ENCODE measurements around the gene ZNF511.
A peak's percentile ranks its signal among the peaks of the same experiment; 100 is the strongest.

Gene ZNF511

GRCh38 chr10:133272301-133272963, 36.3 kb upstream of the ZNF511 start:
- Histone ChIP-seq H3K9me3 (ENCODE audit: insufficient read depth, low read depth, low read length) (no peaks in the 10 kb centered on the region), H2AK5ac (ENCODE audit: low read length) (no peak overlapping the region), H3K18ac (ENCODE audit: low read length) (no peak overlapping the region), H3K79me1 (ENCODE audit: low read length) (peaks cover 14% of the 10 kb centered on the region), H3K27ac (ENCODE audit: low read depth, low read length) (no peak overlapping the region), H4K91ac (ENCODE audit: low read depth, low read length) (no peak overlapping the region), H4K8ac (ENCODE audit: low read depth, low read length) (no peak overlapping the region), H4K12ac (ENCODE audit: low read depth, low read length) (no peak overlapping the region), H2BK12ac (ENCODE audit: low read length) (no peak overlapping the region), H3K4me1 (ENCODE audit: control insufficient read depth in 1 of 2, insufficient read depth in 2 of 2, low read length in 2 of 2) (peaks cover 16 to 18% of the 10 kb centered on the region in 2 experiments), H2AFZ (ENCODE audit: insufficient read depth, low read length, poor library complexity) (no peak overlapping the region), H3K9ac (ENCODE audit: low read length) (no peak overlapping the region), H3K23ac (ENCODE audit: low read length) (no peak overlapping the region), H2BK5ac (ENCODE audit: low read depth, low read length, poor library complexity) (no peak overlapping the region), H3K14ac (ENCODE audit: low read length) (no peak overlapping the region), H3K4me2 (ENCODE audit: low read length) (no peak overlapping the region), H3K79me2 (ENCODE audit: control insufficient read depth, insufficient read depth, low read length, poor library complexity) (peaks cover 3% of the 10 kb centered on the region), H3K36me3 (ENCODE audit: control insufficient read depth in 1 of 2, insufficient read depth in 2 of 2, low read length in 2 of 2) (peaks cover 10 to 14% of the 10 kb centered on the region in 2 experiments), H3K4ac (ENCODE audit: low read depth, low read length) (no peak overlapping the region), H3K27me3 (ENCODE audit: insufficient read depth, low read length) (no peaks in the 10 kb centered on the region), H3K4me3 (ENCODE audit: low read depth, low read length) (no peak overlapping the region), H2BK120ac (ENCODE audit: insufficient read depth, low read length, poor library complexity) (no peak overlapping the region)
- no peak for DNase-seq
- WGBS (ENCODE audit: extremely low coverage, insufficient coverage, insufficient read length): no CpG with 5 or more reads among the region's 29 CpGs

DNA sequence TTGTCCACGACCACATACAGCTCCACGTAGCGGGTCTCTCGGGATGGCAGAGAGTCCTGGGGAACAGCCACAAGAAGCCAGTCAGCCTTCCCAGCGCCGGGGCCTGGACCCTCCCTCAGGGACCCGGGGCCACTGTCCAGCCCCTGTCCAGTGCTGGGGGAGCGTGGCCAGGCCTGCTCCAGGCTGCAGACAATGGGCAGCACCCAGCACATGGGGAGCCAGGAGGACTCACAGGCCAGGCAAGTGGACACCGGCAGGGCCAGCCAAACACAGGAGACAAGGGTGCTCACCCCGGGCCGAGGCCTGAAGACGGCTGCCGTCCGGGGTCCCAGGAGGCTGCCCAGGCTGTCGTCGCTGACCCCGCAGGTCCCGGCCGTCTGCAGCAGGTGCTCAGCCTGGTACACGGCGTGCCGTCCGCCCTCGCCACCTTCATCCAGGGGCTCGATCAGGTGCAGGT, 35.7 kb upstream of the ZNF511 start:
- no peak overlapping the region for H2AK5ac ChIP-seq (ENCODE audit: low read length)

DNA sequence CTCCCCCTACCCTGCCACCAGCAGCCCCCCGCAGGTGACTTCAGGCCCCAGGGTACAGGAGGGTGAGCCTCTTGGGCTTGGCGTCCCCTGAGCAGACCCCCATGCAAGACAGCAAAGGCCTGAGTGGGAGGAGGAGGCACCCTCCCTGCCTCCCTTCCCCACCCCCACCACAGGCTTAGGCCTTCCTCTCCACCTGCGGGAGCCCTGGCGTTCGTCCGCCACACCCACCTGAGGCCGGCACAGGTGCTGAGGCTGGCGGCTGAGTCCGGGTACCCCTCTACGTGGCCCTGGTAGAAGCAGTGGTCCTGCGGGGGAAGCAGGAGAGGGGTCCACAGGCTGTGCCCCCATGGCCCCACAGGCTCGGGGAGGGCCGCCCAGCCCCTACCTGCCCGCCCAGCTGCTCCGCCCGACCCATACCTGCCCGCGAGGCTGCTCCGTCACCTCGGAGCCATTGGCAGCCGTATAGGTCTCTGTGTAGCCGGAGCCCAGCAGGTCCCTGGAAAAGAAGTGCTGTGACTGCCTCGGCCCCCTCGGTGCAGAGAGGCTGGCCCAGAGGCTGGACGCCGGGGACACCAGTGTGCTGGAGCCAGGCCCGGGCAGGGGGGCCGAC, 35.1 kb upstream of the ZNF511 start:
- WGBS (ENCODE audit: extremely low coverage, insufficient coverage, insufficient read length): no CpG with 5 or more reads among the region's 28 CpGs
- H4K91ac ChIP-seq (ENCODE audit: low read depth, low read length): no peak overlapping the region
- H3K4me3 ChIP-seq (ENCODE audit: low read depth, low read length): no peak overlapping the region
- H3K9me3 ChIP-seq (ENCODE audit: insufficient read depth, low read depth, low read length): no peaks in the 10 kb centered on the region
- no peaks in the 10 kb centered on the region for H3K27me3 ChIP-seq (ENCODE audit: insufficient read depth, low read length)
- peaks cover 21% of the 10 kb centered on the region for H3K79me1 ChIP-seq (ENCODE audit: low read length)
- H2BK12ac ChIP-seq (ENCODE audit: low read length): no peak overlapping the region
- no peak overlapping the region for H4K8ac ChIP-seq (ENCODE audit: low read depth, low read length)
- H2BK5ac ChIP-seq (ENCODE audit: low read depth, low read length, poor library complexity): no peak overlapping the region
- no peak overlapping the region for H4K12ac ChIP-seq (ENCODE audit: low read depth, low read length)
- peaks cover 3% of the 10 kb centered on the region for H3K79me2 ChIP-seq (ENCODE audit: control insufficient read depth, insufficient read depth, low read length, poor library complexity)
- H2AFZ ChIP-seq (ENCODE audit: insufficient read depth, low read length, poor library complexity): no peak overlapping the region
- H2BK120ac ChIP-seq (ENCODE audit: insufficient read depth, low read length, poor library complexity): no peak overlapping the region
- peaks cover 10 to 14% of the 10 kb centered on the region in 2 experiments for H3K36me3 ChIP-seq (ENCODE audit: control insufficient read depth in 1 of 2, insufficient read depth in 2 of 2, low read length in 2 of 2)
- H3K27ac ChIP-seq (ENCODE audit: low read depth, low read length): no peak overlapping the region
- H3K14ac ChIP-seq (ENCODE audit: low read length): no peak overlapping the region
- no peak overlapping the region for H2AK5ac ChIP-seq (ENCODE audit: low read length)
- no peak overlapping the region for H3K23ac ChIP-seq (ENCODE audit: low read length)
- H3K4ac ChIP-seq (ENCODE audit: low read depth, low read length): no peak overlapping the region
- no peak overlapping the region for H3K18ac ChIP-seq (ENCODE audit: low read length)
- H3K9ac ChIP-seq (ENCODE audit: low read length): no peak overlapping the region
- no peak overlapping the region for H3K4me2 ChIP-seq (ENCODE audit: low read length)
- peaks cover 25 to 28% of the 10 kb centered on the region in 2 experiments for H3K4me1 ChIP-seq (ENCODE audit: control insufficient read depth in 1 of 2, insufficient read depth in 2 of 2, low read length in 2 of 2)
- no peak for DNase-seq

More for the DNA sequence above, 35.7 kb upstream of the ZNF511 start:
- H3K14ac ChIP-seq (ENCODE audit: low read length): no peak overlapping the region
- H4K12ac ChIP-seq (ENCODE audit: low read depth, low read length): no peak overlapping the region
- H4K91ac ChIP-seq (ENCODE audit: low read depth, low read length): no peak overlapping the region
- no peak overlapping the region for H2BK5ac ChIP-seq (ENCODE audit: low read depth, low read length, poor library complexity)
- no peak overlapping the region for H2BK120ac ChIP-seq (ENCODE audit: insufficient read depth, low read length, poor library complexity)
- no peak for DNase-seq
- no peak overlapping the region for H3K18ac ChIP-seq (ENCODE audit: low read length)
- no peaks in the 10 kb centered on the region for H3K9me3 ChIP-seq (ENCODE audit: insufficient read depth, low read depth, low read length)
- no peak overlapping the region for H2BK12ac ChIP-seq (ENCODE audit: low read length)
- no peak overlapping the region for H3K9ac ChIP-seq (ENCODE audit: low read length)
- H3K4me3 ChIP-seq (ENCODE audit: low read depth, low read length): no peak overlapping the region
- H4K8ac ChIP-seq (ENCODE audit: low read depth, low read length): no peak overlapping the region
- no peak overlapping the region for H2AFZ ChIP-seq (ENCODE audit: insufficient read depth, low read length, poor library complexity)
- no peak overlapping the region for H3K27ac ChIP-seq (ENCODE audit: low read depth, low read length)
- no peak overlapping the region for H3K4me2 ChIP-seq (ENCODE audit: low read length)
- H3K79me1 ChIP-seq (ENCODE audit: low read length): peaks cover 18% of the 10 kb centered on the region
- peaks cover 10 to 14% of the 10 kb centered on the region in 2 experiments for H3K36me3 ChIP-seq (ENCODE audit: control insufficient read depth in 1 of 2, insufficient read depth in 2 of 2, low read length in 2 of 2)
- no CpG with 5 or more reads among the region's 25 CpGs for WGBS (ENCODE audit: extremely low coverage, insufficient coverage, insufficient read length)
- peaks cover 22 to 24% of the 10 kb centered on the region in 2 experiments for H3K4me1 ChIP-seq (ENCODE audit: control insufficient read depth in 1 of 2, insufficient read depth in 2 of 2, low read length in 2 of 2)
- no peak overlapping the region for H3K4ac ChIP-seq (ENCODE audit: low read depth, low read length)
- peaks cover 3% of the 10 kb centered on the region for H3K79me2 ChIP-seq (ENCODE audit: control insufficient read depth, insufficient read depth, low read length, poor library complexity)
- no peak overlapping the region for H3K23ac ChIP-seq (ENCODE audit: low read length)
- H3K27me3 ChIP-seq (ENCODE audit: insufficient read depth, low read length): no peaks in the 10 kb centered on the region

- H3K9me3 ChIP-seq (ENCODE audit: insufficient read depth, low read depth, low read length): no peaks in the 10 kb centered on the region
- no peak overlapping the region for H3K4me3 ChIP-seq (ENCODE audit: low read depth, low read length)
- peak overlapping the region; percentile 27 for H2BK5ac ChIP-seq (ENCODE audit: low read depth, low read length, poor library complexity)
Observed at GRCh38 chr10:133274751-133275683, 33.7 kb upstream of the ZNF511 start.

More at GRCh38 chr10:133274751-133275683, 33.7 kb upstream of the ZNF511 start:
- Histone ChIP-seq H3K4me2 (ENCODE audit: low read length) (no peak overlapping the region), H3K4me1 (ENCODE audit: control insufficient read depth in 1 of 2, insufficient read depth in 2 of 2, low read length in 2 of 2) (peaks cover 35 to 41% of the 10 kb centered on the region in 2 experiments), H4K91ac (ENCODE audit: low read depth, low read length) (peak overlapping the region; percentile 72), H3K23ac (ENCODE audit: low read length) (no peak overlapping the region), H3K18ac (ENCODE audit: low read length) (no peak overlapping the region), H3K27ac (ENCODE audit: low read depth, low read length) (no peak overlapping the region), H3K9ac (ENCODE audit: low read length) (no peak overlapping the region), H3K36me3 (ENCODE audit: control insufficient read depth in 1 of 2, insufficient read depth in 2 of 2, low read length in 2 of 2) (peaks cover 14 to 17% of the 10 kb centered on the region in 2 experiments), H3K79me1 (ENCODE audit: low read length) (peaks cover 21% of the 10 kb centered on the region), H3K4ac (ENCODE audit: low read depth, low read length) (no peak overlapping the region), H4K12ac (ENCODE audit: low read depth, low read length) (no peak overlapping the region), H2AFZ (ENCODE audit: insufficient read depth, low read length, poor library complexity) (no peak overlapping the region), H4K8ac (ENCODE audit: low read depth, low read length) (no peak overlapping the region), H2BK12ac (ENCODE audit: low read length) (no peak overlapping the region), H2AK5ac (ENCODE audit: low read length) (no peak overlapping the region), H3K27me3 (ENCODE audit: insufficient read depth, low read length) (no peaks in the 10 kb centered on the region), H3K79me2 (ENCODE audit: control insufficient read depth, insufficient read depth, low read length, poor library complexity) (peaks cover 3% of the 10 kb centered on the region), H2BK120ac (ENCODE audit: insufficient read depth, low read length, poor library complexity) (peak overlapping the region; percentile 16), H3K14ac (ENCODE audit: low read length) (no peak overlapping the region)
- DNase-seq: peak; percentile 85 to 88
- WGBS (ENCODE audit: extremely low coverage, insufficient coverage, insufficient read length): no CpG with 5 or more reads among the region's 26 CpGs

All from trophoblast cell (in vitro differentiated cells and primary cell).